HG03097 (cell line): ENCODE data around the gene GALNT8.
"Not testable (repeated sequence)": the region's sequence is repeated elsewhere in the genome, so short reads cannot be mapped to it uniquely, and the experiment has no call there.

Experiments used
- ATAC-seq: cut with Tn5 transposase; IDR thresholded peaks from one replicate; pipeline ENCODE4 v1.9.1; 2021; ENCODE audit not compliant: unreplicated experiment, low FRiP score

Gene GALNT8

GRCh38 chr12:4719821-4720636, at the start of gene GALNT8:
TSS of gene GALNT8 (plus strand) at chr12:4720400. CDS start at chr12:4720678, 278 bp downstream.
- no peak for ATAC-seq

GRCh38 chr12:4679711-4680110, 40.5 kb upstream of the GALNT8 start:
- no peak for ATAC-seq

GRCh38 chr12:4681732-4682131, 38.5 kb upstream of the GALNT8 start:
- ATAC-seq: no peak

- no peak for ATAC-seq
Observed at GRCh38 chr12:4685317-4685716, 34.9 kb upstream of the GALNT8 start.

GRCh38 chr12:4690760-4691159, 29.4 kb upstream of the GALNT8 start:
- no peak for ATAC-seq

- no peak for ATAC-seq
Observed at GRCh38 chr12:4700621-4701026, 19.6 kb upstream of the GALNT8 start.

- ATAC-seq: no peak
Observed at GRCh38 chr12:4701395-4702190, 18.6 kb upstream of the GALNT8 start.

- no peak for ATAC-seq
Observed at GRCh38 chr12:4703676-4704075, 16.5 kb upstream of the GALNT8 start.

GRCh38 chr12:4705824-4706223, 14.4 kb upstream of the GALNT8 start:
- no peak for ATAC-seq

- ATAC-seq: no peak
Observed at GRCh38 chr12:4707306-4707705, 12.9 kb upstream of the GALNT8 start.

GRCh38 chr12:4710113-4710512, 10.1 kb upstream of the GALNT8 start:
- ATAC-seq: no peak

GRCh38 chr12:4714879-4715278, 5.3 kb upstream of the GALNT8 start:
- ATAC-seq: no peak

GRCh38 chr12:4717806-4718205, 2.4 kb upstream of the GALNT8 start:
- no peak for ATAC-seq

- ATAC-seq: no peak
Observed at GRCh38 chr12:4720637-4720995, 416 bp downstream of the GALNT8 start.

GRCh38 chr12:4721587-4721986, 1.4 kb downstream of the GALNT8 start:
- ATAC-seq: not testable (repeated sequence)

GRCh38 chr12:4723226-4723625, 3.0 kb downstream of the GALNT8 start:
- no peak for ATAC-seq

- ATAC-seq: no peak
Observed at GRCh38 chr12:4725057-4725456, 4.9 kb downstream of the GALNT8 start.

GRCh38 chr12:4734625-4735340, 14.6 kb downstream of the GALNT8 start:
- ATAC-seq: no peak

GRCh38 chr12:4736091-4736490, 15.9 kb downstream of the GALNT8 start:
- ATAC-seq: no peak

GRCh38 chr12:4738541-4738940, 18.3 kb downstream of the GALNT8 start:
- ATAC-seq: no peak

GRCh38 chr12:4742416-4742970, 22.3 kb downstream of the GALNT8 start:
- ATAC-seq: no peak
